NCI-H1092 (cell line): ENCODE data around the gene RUFY1.
A peak's percentile ranks its signal among the peaks of the same experiment; 100 is the strongest.
"Not testable (repeated sequence)": the region's sequence is repeated elsewhere in the genome, so short reads cannot be mapped to it uniquely, and the experiment has no call there.

Experiments used
- DNase-seq: peaks from one replicate; lab custom pipeline; 2025; lab: John Stamatoyannopoulos, UW

Gene RUFY1

DNA sequence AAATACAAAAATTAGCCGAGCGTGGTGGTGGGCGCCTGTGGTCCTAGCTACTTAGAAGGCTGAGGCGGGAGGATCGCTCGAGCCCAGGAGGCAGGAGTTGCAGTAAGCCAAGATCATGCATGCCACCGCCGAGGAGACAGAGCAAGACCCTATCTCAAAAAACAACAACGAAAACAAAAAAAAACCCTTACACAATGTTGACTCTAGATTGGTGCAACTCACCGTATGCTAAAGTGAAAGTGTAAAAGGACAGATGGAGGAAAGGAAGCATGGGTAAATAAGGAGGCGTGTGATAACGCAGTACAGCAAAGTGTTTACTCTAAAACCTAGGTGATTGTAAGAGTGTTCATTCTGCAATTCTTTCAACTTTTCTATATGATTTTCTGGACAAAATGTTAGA lies 15.9 kb upstream of the RUFY1 start:
- no peak for DNase-seq

DNA sequence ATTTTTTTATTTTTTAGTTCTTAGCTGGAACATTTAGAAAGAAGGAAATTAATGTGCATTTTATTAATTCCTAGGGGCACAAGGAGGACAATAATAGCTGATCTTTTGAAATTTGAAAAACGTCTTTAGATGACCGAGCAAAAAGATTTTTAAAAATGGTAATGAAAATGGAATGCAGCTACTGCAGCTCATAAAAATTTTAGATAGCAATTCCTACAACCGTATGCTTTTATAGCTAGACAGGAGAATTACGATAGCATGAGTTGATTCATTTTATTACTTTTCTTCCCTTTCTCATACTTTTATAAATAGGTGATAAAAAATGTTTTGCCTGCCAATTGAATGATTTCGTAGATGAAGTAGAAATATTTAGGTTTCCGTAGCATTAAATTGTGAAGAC lies 13.7 kb upstream of the RUFY1 start:
- no peak for DNase-seq

GRCh38 chr5:179542170-179542569 lies 8.2 kb upstream of the RUFY1 start:
- DNase-seq: no peak

- DNase-seq: not testable (repeated sequence)
Measured at GRCh38 chr5:179543275-179543674, 7.1 kb upstream of the RUFY1 start.

- no peak for DNase-seq
Measured at GRCh38 chr5:179553006-179553405, 2.7 kb downstream of the RUFY1 start.

DNA sequence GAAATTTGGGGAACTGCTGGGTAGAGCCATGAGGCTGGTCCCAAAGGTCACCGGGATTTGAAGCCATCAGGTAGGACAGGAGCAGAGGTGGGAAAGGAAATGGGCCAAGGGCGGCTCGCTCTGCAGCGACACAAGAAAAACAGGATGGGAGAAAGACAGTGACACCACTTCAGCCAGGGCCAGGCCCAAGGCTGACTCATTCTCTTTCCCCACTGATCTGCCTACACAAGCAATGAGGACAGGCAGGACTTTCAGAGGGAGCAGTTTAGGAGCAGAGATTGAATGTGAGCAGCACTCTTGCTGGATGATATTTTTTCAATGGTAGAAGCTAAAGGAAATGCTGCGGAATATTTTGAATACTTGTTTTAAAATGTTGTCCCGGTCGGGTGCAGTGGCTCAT lies 3.5 kb downstream of the RUFY1 start:
- no peak for DNase-seq

GRCh38 chr5:179554981-179555380 lies 4.6 kb downstream of the RUFY1 start:
- no peak for DNase-seq

- DNase-seq: not testable (repeated sequence)
Measured at GRCh38 chr5:179558261-179558799, 8.0 kb downstream of the RUFY1 start.

DNA sequence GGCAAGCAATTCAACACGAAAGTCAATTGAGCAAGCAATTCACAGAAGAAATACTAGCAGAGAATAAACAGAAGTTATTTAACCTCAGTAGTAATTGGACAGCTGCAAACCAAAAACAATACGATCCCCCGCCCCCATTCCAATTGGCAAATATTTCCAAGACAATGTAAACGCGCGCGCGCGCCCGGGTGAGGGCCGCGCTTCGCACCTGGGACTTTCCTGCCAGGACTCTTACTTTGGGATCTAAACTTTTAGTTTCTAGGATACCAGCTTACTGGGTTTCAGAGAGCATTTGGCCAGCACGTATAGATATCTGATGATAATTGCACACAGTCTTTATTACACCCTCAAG lies 8.6 kb downstream of the RUFY1 start:
- DNase-seq: peak; percentile 2

DNA sequence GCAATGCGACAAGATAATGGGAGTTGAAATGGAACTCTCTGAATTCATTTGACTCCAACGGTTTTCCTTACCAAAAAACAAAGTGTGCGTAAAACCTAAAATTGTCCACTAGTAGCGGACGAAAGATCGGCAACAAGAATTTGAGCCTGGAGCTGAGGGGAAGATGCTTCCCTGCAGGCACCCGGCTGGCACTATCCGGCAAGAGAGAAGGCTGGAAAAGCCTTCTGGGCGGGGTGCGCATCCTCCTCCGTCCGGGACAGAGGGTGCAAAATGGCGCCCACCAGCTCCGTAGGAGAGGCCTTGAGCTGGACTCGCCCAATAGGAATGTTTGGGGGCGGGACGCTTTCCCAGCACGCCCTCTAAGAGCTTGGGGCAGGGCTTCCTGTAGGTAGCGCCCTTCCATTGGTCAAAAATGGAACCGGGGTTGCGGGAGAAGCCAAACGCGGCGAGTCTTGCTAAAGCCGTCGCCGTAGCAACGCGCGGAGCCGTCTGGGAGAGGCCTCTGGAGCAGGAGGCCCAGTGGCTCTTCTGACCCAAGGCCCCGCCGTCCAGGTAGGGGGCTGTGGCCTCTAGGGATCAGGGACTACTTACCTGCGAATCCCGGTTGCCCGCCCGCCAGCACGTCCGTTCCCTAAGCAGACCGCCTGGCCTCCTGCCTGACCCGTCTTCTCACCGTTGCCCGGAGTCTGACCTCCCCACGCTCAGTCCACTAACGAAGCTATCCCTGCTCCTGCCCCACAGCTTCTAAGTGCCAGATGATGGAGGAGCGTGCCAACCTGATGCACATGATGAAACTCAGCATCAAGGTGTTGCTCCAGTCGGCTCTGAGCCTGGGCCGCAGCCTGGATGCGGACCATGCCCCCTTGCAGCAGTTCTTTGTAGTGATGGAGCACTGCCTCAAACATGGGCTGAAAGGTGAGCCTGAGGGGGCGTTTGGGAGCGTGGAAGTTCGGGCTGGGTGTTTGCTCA lies 9.2 kb downstream of the RUFY1 start:
- DNase-seq: peak; percentile 93

DNA sequence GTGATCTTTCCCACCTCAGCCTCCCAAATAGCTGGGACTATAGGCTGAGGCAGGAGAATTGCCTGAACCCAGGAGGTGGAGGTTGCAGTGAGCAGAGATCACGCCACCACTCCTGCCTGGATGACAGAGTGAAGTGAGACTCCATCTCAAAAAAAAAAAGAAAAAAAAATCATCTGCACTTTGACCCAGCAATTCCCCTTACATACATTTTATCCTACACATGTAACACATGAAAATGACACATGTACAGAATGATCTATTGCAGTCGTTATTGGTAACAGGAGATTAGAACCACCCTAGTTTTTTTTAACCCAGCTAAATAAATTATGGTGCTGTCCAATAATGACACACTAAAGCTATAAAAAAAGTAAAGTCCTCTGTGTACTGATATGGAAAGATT lies 14.2 kb downstream of the RUFY1 start:
- DNase-seq: no peak

DNA sequence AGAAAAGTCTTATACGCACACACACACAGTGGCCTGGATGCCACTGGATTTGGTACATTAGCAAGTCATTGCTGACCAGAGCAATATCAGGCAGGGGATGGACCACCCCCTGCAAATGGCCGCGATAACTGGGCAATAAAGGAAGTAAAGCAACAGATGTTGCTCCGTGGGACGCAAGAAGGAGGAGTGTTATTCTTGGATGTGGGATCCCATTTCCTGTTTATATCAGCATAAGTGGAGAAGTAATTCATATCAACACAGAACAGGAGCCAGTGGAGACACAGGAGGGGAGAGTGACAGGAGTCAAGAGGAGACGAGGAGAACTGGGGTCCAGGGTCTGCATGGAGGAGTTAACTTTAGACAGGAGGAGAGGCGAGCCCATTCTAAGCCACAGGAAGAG lies 18.4 kb downstream of the RUFY1 start:
- no peak for DNase-seq

DNA sequence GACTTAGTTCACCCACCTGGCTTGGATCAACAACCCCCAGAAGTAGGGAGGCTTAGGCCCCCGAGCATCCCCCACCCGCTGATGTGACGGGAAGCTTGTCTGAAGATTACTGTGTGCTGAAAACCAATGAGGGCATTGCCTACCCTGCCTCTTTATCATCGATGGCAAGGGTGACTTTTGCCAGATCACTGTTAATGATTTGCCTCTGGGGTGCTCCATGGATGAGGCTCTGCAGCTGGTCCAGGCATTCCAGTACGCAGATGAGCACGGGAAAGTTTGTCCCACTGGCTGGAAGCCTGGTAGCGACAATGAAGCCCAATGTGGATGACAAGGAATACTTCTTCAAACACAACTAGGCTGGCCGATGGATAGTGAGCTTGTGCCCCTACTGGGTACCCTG lies 22.0 kb downstream of the RUFY1 start:
- DNase-seq: no peak

GRCh38 chr5:179577286-179577960 lies 27.1 kb downstream of the RUFY1 start:
- DNase-seq: no peak

DNA sequence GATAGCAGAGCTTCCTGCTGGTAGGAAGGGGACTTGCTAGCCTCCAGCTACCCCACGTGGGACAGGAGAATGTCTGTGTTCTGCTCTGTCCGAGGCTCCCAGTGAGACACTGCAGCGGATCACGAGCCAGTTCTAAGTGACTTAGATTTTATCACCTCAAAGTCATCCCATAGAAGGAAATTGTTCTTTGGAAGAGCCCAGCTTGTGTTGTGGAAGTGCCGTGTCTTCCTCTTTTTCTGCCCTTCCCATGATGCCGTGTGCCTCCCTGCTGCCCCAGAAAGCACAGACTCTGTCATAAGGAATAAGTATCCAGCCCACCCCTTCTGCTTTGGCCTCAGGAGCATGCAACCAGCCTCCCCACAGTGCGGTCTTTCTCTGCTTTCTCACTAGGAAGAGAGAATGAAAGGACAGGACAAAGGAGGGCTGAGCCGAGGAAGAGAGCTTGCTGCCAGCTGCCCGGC lies 35.6 kb downstream of the RUFY1 start:
- no peak for DNase-seq

- no peak for DNase-seq
Measured at GRCh38 chr5:179588166-179588565, 37.8 kb downstream of the RUFY1 start.

- DNase-seq: no peak
Measured at GRCh38 chr5:179595916-179596315, 45.6 kb downstream of the RUFY1 start.

DNA sequence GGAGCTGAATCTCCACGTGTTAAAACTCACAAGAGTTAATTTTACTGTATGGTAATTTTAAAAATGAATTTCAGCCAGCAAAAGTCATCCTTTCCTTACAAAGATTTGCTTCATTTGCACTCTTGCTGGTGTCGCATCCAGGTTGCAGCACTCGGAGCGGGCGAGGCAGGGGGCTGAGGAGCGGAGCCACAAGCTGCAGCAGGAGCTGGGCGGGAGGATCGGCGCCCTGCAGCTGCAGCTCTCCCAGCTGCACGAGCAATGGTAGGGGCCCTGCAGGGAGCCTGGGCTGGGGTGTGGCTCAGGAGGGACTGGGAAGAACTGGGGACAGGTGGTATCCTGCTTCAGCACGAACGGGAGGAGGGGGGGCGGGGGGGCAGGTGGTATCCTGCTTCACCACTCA lies 46.1 kb downstream of the RUFY1 start:
- DNase-seq: peak; percentile 15

DNA sequence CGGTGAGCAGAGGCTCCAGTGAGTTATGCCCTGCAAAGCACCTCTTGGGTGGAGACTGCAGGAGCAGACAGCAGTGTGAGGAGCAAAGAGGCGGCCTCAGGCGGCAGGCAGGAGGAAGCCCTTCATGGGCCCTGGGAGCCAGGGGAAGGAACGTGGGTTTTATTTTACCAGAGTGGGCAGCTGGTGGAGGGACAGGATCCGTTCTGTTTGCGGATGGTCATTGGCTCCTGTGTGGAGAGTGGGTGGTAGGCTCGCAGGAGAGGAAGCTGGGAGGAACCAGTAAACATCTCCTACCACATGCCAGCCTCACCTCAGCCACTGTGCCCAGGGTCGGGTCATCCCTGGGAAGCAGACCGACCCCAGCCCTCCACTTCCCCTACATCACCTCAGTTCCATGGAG lies 48.7 kb downstream of the RUFY1 start:
- no peak for DNase-seq

- DNase-seq: no peak
Measured at GRCh38 chr5:179599566-179599965, 49.2 kb downstream of the RUFY1 start.

DNA sequence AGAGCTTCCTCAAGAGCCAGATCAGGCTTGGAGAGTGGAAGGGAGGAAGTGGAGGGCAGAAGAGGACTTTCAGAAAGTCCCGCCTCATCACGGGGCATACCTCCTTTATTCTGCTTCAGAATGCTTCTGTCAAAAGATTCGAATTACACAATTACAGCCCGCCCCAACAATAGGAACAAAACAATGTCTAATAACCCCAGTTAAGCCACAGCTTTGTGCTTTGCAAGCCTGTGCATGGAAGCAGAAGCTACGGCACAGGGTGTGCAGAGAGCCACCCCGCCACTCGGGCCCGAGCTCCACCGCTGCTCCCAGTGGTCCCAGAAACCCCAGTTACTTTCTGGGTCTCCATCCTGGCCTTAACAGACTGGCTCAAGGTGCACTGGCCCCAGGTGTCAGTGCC lies 49.6 kb downstream of the RUFY1 start:
- no peak for DNase-seq

DNA sequence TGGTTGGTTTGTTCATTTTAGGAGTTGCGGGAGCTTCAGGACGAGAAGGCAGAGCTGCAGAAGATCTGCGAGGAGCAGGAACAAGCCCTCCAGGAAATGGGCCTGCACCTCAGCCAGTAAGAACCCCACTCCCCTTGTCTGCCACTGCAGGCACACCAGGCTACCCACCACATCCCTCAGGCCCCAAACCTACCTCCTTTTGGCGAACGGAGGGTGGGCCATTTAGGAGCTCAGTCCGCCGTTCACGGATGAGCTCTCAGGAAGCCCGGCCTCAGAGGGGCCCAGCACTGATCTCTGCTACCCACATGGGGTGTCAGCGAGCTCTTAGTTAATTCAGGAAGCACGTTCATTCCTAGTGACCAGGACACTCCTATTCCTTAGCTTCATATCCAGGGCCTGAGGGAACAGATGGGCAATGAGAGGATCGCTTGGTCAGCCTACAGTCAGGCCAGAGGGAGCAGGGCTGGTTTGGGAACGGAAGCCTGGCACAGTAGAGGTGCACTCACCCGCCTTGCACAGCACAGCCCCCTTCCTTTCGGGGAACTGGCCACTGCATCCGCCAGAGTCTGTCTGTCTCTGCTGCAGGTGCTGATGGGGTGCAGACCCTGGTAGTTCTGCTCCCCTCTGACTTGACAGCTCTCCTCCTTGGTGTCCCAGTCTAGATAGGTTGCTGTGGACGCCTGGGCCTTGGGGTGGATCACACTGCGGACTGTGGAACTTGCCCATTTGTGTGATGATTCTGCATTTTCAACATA lies 51.7 kb downstream of the RUFY1 start:
- DNase-seq: no peak
